ENCODE data around the gene TCF4.

TCF4 gene

GRCh38 chr18:55239740-55240139 lies 348.3 kb downstream of the TCF4 start:
- no peak for TF ChIP-seq CTCF (IDR thresholded peaks at IDR 0.05; ENCODE audit: low read depth, low read length)
- in situ Hi-C loops (cut with HindIII; ENCODE audit: low sequenced_read_pairs): no loop called here
- DNase-seq (ENCODE audit: low read depth, low spot score): no peak
- no peak overlapping the region for H3K4me3 ChIP-seq (ENCODE audit: low read depth, low read length)

- no peak for DNase-seq (ENCODE audit: low read depth, low spot score)
- in situ Hi-C loops (cut with HindIII; ENCODE audit: low sequenced_read_pairs): no loop called here
- no peak overlapping the region for H3K4me3 ChIP-seq (ENCODE audit: low read depth, low read length)
- TF ChIP-seq CTCF (IDR thresholded peaks at IDR 0.05; ENCODE audit: low read depth, low read length): no peak
These were observed 350.3 kb downstream of the TCF4 start for GRCh38 chr18:55237660-55238059.

- H3K4me3 ChIP-seq (ENCODE audit: low read depth, low read length): no peak overlapping the region
- TF ChIP-seq CTCF (IDR thresholded peaks at IDR 0.05; ENCODE audit: low read depth, low read length): no peak
- DNase-seq (ENCODE audit: low read depth, low spot score): peak; percentile 72
- in situ Hi-C loops (cut with HindIII; ENCODE audit: low sequenced_read_pairs): no loop called here
These were observed 351.7 kb downstream of the TCF4 start for GRCh38 chr18:55236150-55236931.

- in situ Hi-C loops (cut with HindIII; ENCODE audit: low sequenced_read_pairs): no loop called here
- H3K4me3 ChIP-seq (ENCODE audit: low read depth, low read length): no peak overlapping the region
- TF ChIP-seq CTCF (IDR thresholded peaks at IDR 0.05; ENCODE audit: low read depth, low read length): no peak
- no peak for DNase-seq (ENCODE audit: low read depth, low spot score)
These were observed 352.9 kb downstream of the TCF4 start for GRCh38 chr18:55235094-55235461.

GRCh38 chr18:55234366-55235093 lies 353.5 kb downstream of the TCF4 start:
- in situ Hi-C loops (cut with HindIII; ENCODE audit: low sequenced_read_pairs): no loop called here
- peak; percentile 83 for DNase-seq (ENCODE audit: low read depth, low spot score)

GRCh38 chr18:55233857-55234256 lies 354.1 kb downstream of the TCF4 start:
- no peak for TF ChIP-seq CTCF (IDR thresholded peaks at IDR 0.05; ENCODE audit: low read depth, low read length)
- H3K4me3 ChIP-seq (ENCODE audit: low read depth, low read length): no peak overlapping the region
- DNase-seq (ENCODE audit: low read depth, low spot score): no peak
- in situ Hi-C loops (cut with HindIII; ENCODE audit: low sequenced_read_pairs): no loop called here

More at GRCh38 chr18:55234366-55235093, 353.5 kb downstream of the TCF4 start:
- TF ChIP-seq CTCF (IDR thresholded peaks at IDR 0.05; ENCODE audit: low read depth, low read length): peak; percentile 83
- H3K4me3 ChIP-seq (ENCODE audit: low read depth, low read length): no peak overlapping the region

Data from astrocyte of the spinal cord (primary cell).